Measurements from ENCODE around the gene BPIFB2.

Gene BPIFB2

DNA sequence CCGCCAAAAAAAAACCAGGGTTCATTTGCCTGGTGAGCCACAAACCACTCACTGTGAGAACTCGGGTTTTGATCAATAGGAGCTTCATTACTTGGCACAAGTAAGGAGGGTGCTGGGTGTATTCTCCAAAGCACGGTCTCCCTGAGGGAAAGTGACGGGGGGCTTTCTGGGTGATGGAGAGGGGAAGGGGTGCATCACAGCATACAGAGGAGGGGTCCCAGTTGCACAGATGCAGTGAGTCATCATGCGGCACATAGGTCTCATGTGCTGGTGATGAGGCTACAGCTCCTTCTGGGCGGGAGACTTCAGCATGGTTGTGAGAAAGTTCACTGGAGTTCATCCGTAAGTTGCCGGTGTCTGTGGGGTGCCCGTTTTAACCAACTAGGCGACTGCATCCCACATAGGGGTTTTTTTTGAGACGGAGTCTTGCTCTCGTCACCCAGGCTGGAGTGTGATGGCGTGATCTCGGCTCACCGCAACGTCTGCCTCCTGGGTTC lies 39.5 kb upstream of the BPIFB2 start:
- Histone ChIP-seq H3K27ac (ENCODE audit: poor library complexity, severe bottlenecking) (no peak overlapping the region), H3K9me3 (ENCODE audit: severe bottlenecking) (no peaks in the 10 kb centered on the region), H3K4me1 (ENCODE audit: insufficient read depth, poor library complexity, severe bottlenecking) (no peaks in the 10 kb centered on the region), H3K36me3 (ENCODE audit: low read depth) (no peaks in the 10 kb centered on the region), H3K4me3 (ENCODE audit: severe bottlenecking) (no peak overlapping the region), H3K27me3 (ENCODE audit: insufficient read depth, poor library complexity, severe bottlenecking) (peaks cover 3% of the 10 kb centered on the region)
- ATAC-seq (ENCODE audit: low read depth) = no peak
- TF ChIP-seq, protein P1, sequence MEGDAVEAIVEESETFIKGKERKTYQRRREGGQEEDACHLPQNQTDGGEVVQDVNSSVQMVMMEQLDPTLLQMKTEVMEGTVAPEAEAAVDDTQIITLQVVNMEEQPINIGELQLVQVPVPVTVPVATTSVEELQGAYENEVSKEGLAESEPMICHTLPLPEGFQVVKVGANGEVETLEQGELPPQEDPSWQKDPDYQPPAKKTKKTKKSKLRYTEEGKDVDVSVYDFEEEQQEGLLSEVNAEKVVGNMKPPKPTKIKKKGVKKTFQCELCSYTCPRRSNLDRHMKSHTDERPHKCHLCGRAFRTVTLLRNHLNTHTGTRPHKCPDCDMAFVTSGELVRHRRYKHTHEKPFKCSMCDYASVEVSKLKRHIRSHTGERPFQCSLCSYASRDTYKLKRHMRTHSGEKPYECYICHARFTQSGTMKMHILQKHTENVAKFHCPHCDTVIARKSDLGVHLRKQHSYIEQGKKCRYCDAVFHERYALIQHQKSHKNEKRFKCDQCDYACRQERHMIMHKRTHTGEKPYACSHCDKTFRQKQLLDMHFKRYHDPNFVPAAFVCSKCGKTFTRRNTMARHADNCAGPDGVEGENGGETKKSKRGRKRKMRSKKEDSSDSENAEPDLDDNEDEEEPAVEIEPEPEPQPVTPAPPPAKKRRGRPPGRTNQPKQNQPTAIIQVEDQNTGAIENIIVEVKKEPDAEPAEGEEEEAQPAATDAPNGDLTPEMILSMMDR (IDR thresholded peaks at IDR 0.05; ENCODE audit: poor library complexity, severe bottlenecking) = no peak
- DNase-seq (ENCODE audit: low spot score) = peak; percentile 58

DNA sequence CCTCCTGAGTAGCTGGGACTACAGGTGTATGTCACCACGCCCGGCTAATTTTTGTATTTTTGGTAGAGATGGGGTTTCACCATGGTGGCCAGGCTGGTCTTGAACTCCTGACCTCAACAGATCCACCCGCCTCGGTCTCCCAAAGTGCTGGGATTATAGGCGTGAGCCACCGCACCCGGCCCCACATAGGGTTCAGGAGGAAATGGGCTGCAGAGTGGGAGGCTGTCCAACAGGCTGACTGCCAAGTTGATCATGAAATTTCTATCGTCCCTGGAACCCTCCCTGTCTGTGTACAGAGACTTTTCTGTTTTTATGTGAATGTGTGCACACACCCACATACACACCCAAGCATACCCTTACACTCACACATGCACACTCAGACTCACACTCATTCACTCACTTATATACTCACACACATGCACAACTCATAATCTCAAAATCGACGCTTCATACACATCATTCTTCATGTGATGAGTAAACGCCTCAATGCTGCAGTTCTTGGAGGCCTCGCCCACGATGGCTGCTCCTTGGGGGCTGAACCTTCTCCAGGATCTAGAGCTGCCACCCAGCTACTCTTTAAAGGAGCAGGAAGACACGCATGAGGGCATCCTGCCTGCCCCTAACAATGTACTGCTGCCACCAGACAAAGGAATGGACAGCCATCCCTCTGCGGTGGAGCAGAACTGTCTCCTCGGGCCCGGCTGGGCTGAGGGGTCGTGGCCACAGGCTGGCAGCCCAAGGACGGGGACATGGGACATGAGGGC lies 38.8 kb upstream of the BPIFB2 start:
- peak; percentile 71 for DNase-seq (ENCODE audit: low spot score)
- H3K4me1 ChIP-seq (ENCODE audit: insufficient read depth, poor library complexity, severe bottlenecking) = no peaks in the 10 kb centered on the region
- no peak overlapping the region for H3K27ac ChIP-seq (ENCODE audit: poor library complexity, severe bottlenecking)
- peaks cover 3% of the 10 kb centered on the region for H3K27me3 ChIP-seq (ENCODE audit: insufficient read depth, poor library complexity, severe bottlenecking)
- ATAC-seq (ENCODE audit: low read depth) = no peak
- no peaks in the 10 kb centered on the region for H3K9me3 ChIP-seq (ENCODE audit: severe bottlenecking)
- H3K36me3 ChIP-seq (ENCODE audit: low read depth) = no peaks in the 10 kb centered on the region
- H3K4me3 ChIP-seq (ENCODE audit: severe bottlenecking) = no peak overlapping the region
- TF ChIP-seq, protein P1 (IDR thresholded peaks at IDR 0.05; ENCODE audit: poor library complexity, severe bottlenecking) = no peak

DNA sequence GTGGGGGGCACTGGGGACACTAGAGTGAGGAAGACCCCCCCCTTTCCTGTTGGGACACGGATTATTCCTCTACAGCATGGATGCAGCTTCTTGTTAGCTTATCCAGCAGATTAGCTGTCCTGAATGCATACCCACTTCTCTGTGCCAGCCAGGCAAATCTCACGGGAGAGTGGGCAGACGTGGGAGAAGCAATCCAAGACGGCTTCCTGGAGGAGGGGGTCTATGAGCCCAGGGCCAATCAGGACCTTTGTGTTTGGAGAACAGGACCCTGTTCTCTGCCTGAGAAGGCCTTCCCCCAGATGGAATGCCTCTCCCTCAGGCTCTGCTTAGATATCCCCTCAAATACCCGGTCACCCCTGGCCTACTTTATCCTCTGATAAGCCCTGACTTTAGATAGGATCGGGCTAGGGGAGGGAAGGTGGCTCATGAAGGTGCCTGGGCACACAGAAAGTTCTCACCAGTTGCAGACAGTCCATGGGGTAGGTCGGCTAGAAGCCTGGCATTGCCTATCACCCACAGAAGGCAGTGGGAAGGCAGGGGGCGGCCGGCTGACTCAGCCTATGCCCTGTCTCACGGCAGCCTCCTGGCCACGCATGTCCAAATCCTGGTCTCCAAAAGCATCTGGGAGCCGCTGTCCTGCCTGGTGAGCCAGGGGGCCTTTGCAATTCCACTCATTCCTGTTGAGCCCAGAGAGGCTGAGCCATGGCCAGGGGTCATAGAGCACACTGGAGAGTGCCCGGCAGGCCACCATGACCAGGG lies 38.0 kb upstream of the BPIFB2 start:
- Histone ChIP-seq H3K36me3 (ENCODE audit: low read depth) (no peaks in the 10 kb centered on the region), H3K4me3 (ENCODE audit: severe bottlenecking) (no peak overlapping the region), H3K27ac (ENCODE audit: poor library complexity, severe bottlenecking) (no peak overlapping the region), H3K9me3 (ENCODE audit: severe bottlenecking) (no peaks in the 10 kb centered on the region), H3K27me3 (ENCODE audit: insufficient read depth, poor library complexity, severe bottlenecking) (peaks cover 3% of the 10 kb centered on the region), H3K4me1 (ENCODE audit: insufficient read depth, poor library complexity, severe bottlenecking) (no peaks in the 10 kb centered on the region)
- DNase-seq (ENCODE audit: low spot score) = peak; percentile 73
- TF ChIP-seq, protein P1 (IDR thresholded peaks at IDR 0.05; ENCODE audit: poor library complexity, severe bottlenecking) = no peak
- ATAC-seq (ENCODE audit: low read depth) = no peak

DNA sequence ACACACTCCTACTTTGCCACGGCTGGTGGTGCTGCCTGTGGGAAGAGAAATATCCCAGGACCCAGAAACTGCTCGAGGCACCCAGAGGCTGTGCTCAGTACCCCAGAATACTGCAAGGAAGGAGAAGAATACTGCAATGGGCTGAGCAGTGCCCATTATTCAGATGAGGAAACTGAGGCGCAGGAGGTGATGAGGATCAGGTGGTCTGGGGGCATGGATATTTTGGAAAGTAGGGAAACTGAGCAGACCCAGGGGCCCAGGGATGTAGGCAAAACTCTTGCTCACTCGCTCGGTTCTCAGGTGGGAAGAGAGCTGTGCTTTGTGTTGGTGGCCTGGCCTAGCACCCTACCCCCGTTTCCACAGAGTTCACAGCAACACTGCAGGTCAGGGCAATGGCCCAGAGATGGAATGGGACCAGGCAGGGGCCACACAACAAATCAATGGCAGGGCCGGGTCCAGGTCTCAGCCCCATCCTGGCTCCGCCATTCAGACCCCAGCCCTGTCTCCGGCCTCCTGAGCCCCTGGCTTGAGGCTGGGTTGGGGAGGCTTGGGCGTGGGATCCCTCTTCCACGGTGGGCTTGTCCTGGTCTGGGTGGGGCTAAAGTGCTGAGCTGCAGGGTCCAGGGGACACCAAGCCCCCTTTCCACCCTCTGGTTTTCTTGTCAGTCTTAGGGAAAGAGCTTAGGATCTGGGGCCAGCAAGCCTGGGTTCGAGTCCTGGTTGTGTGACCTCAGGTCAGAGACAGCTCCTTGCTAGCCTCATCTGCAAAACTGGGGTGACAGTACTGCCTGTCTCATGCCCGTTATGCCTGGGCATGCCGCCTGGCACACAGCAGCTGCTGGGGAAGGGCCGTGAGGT lies 37.2 kb upstream of the BPIFB2 start:
- Histone ChIP-seq H3K27ac (ENCODE audit: poor library complexity, severe bottlenecking) (no peak overlapping the region), H3K27me3 (ENCODE audit: insufficient read depth, poor library complexity, severe bottlenecking) (peaks cover 3% of the 10 kb centered on the region), H3K9me3 (ENCODE audit: severe bottlenecking) (no peaks in the 10 kb centered on the region), H3K36me3 (ENCODE audit: low read depth) (no peaks in the 10 kb centered on the region), H3K4me1 (ENCODE audit: insufficient read depth, poor library complexity, severe bottlenecking) (no peaks in the 10 kb centered on the region), H3K4me3 (ENCODE audit: severe bottlenecking) (no peak overlapping the region)
- ATAC-seq (ENCODE audit: low read depth) = no peak
- TF ChIP-seq, protein P1 (IDR thresholded peaks at IDR 0.05; ENCODE audit: poor library complexity, severe bottlenecking) = no peak
- DNase-seq (ENCODE audit: low spot score) = peak; percentile 77

All from RWPE2 (cell line).